DOHH2 (cell line): Measurements from ENCODE around the gene LRRC4B.

Source experiments
- H3F3A ChIP-seq: fragments of 200-600 bp; sonication (generic), shearing (Covaris generic); 2 replicates; pipeline ENCODE4 v1.6.0; 2016; ENCODE audit warnings: antibody characterized with exemption, mild to moderate bottlenecking; ENCODE audit not compliant: control insufficient read depth, insufficient read depth
- H3K27ac ChIP-seq: fragments of 200-600 bp; sonication (generic); 2 replicates; pipeline ENCODE4 v1.5.1; 2014; ENCODE audit warnings: low read depth, mild to moderate bottlenecking, low read length, moderate library complexity
- H3K27me3 ChIP-seq: fragments of 200-600 bp; sonication (generic); 2 replicates; pipeline ENCODE4 v1.6.1; 2014; ENCODE audit warnings: mild to moderate bottlenecking, low read length, mixed read lengths; ENCODE audit not compliant: control insufficient read depth
- H3K36me3 ChIP-seq: fragments of 200-600 bp; sonication (generic); 2 replicates; pipeline ENCODE4 v1.6.1; 2014; ENCODE audit warnings: mild to moderate bottlenecking, low read length, moderate library complexity, mixed read lengths; ENCODE audit not compliant: control insufficient read depth
- H3K4me1 ChIP-seq: fragments of 200-600 bp; sonication (generic); 2 replicates; pipeline ENCODE4 v1.6.1; 2014; ENCODE audit warnings: mild to moderate bottlenecking, low read length, mixed read lengths; ENCODE audit not compliant: control insufficient read depth
- H3K4me2 ChIP-seq: fragments of 200-600 bp; sonication (generic); 2 replicates; pipeline ENCODE4 v1.6.0; 2014; ENCODE audit warnings: mild to moderate bottlenecking, low read length, moderate library complexity
- H3K4me3 ChIP-seq: fragments of 200-600 bp; sonication (generic); 2 replicates; pipeline ENCODE4 v1.5.1; 2014; ENCODE audit warnings: mild to moderate bottlenecking, low read length, mixed read lengths
- H3K79me2 ChIP-seq: fragments of 200-600 bp; sonication (generic); 2 replicates; pipeline ENCODE4 v1.6.1; 2014; ENCODE audit warnings: mild to moderate bottlenecking, low read length, mixed read lengths; ENCODE audit not compliant: control insufficient read depth
- H3K9me2 ChIP-seq: fragments of 200-600 bp; sonication (generic); replicated peaks from 2 replicates; pipeline ENCODE4 v1.6.1; 2014; ENCODE audit warnings: mild to moderate bottlenecking, low read length, mixed read lengths; ENCODE audit not compliant: control insufficient read depth
- H3K9me3 ChIP-seq: fragments of 200-600 bp; sonication (generic); 2 replicates; pipeline ENCODE4 v1.6.1; 2014; ENCODE audit warnings: antibody characterized with exemption, low read length, mixed read lengths; ENCODE audit not compliant: control insufficient read depth, insufficient read depth
- H4K20me1 ChIP-seq: fragments of 200-600 bp; sonication (generic); 2 replicates; pipeline ENCODE4 v1.6.0; 2014; ENCODE audit warnings: low read depth, mild to moderate bottlenecking, antibody characterized with exemption, low read length, moderate library complexity; ENCODE audit not compliant: control insufficient read depth, insufficient read depth
- EZH2phosphoT487 ChIP-seq: fragments of 200-600 bp; sonication (generic); IDR thresholded peaks from 2 replicates; pipeline ENCODE4 v1.6.1; 2017; ENCODE audit warnings: borderline replicate concordance, mild to moderate bottlenecking, antibody characterized with exemption, low read length, moderate library complexity, mixed read lengths
- TF ChIP-seq, protein P1 (sequence below): fragments of 200-600 bp; sonication (generic); IDR thresholded peaks from one replicate; pipeline ENCODE4 v1.5.1; 2014; ENCODE audit warnings: antibody characterized with exemption, mild to moderate bottlenecking, low read depth, low read length; ENCODE audit not compliant: poor library complexity, severe bottlenecking

Gene LRRC4B

DNA sequence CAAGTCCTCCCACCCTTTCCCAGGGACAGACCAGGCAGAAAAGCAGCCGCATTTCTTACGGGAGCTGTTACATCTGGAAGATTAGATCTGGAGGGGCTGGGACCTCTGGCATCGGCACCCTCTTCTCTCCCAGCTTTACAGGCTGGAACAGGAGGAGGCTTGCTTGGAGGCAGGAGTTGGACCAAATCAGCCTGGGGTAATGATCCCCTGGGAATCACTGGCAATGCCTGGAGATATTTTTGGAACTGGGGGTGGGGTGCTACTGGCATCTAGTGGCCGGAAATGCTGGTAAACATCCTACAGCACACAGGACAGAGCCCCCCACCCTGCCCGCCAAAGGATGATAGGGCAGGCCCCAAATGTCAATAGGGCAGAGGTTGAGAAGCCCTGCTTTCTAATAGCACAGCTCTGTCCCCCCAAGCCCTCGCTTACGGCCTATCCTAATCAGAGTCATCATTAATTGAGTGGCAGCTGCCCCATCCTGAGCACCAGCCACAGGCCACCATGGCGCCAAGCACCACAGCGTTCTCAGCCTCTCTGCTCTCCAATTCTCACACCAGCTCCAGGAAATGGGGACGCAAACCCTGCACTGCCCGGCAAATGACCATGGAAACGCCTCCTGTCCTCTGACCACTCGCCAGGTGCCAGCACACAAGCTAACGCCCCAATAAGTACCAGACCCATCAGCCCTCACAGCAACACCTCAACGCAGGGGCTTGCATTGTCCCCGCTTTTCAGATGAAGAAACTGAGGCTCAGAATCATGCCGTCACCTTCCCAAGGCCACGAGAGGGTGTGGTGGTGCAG lies 20.6 kb downstream of the LRRC4B start:
- Histone ChIP-seq H3K4me1 (no peaks in the 10 kb centered on the region), H3F3A (no peaks in the 10 kb centered on the region), H3K9me3 (no peaks in the 10 kb centered on the region), H3K4me2 (no peak overlapping the region), H3K36me3 (no peaks in the 10 kb centered on the region), H3K79me2 (no peaks in the 10 kb centered on the region), H4K20me1 (no peaks in the 10 kb centered on the region), H3K9me2 (no peaks in the 10 kb centered on the region), H3K27me3 (no peaks in the 10 kb centered on the region), H3K4me3 (no peak overlapping the region), H3K27ac (no peak overlapping the region)
- TF ChIP-seq, protein P1, sequence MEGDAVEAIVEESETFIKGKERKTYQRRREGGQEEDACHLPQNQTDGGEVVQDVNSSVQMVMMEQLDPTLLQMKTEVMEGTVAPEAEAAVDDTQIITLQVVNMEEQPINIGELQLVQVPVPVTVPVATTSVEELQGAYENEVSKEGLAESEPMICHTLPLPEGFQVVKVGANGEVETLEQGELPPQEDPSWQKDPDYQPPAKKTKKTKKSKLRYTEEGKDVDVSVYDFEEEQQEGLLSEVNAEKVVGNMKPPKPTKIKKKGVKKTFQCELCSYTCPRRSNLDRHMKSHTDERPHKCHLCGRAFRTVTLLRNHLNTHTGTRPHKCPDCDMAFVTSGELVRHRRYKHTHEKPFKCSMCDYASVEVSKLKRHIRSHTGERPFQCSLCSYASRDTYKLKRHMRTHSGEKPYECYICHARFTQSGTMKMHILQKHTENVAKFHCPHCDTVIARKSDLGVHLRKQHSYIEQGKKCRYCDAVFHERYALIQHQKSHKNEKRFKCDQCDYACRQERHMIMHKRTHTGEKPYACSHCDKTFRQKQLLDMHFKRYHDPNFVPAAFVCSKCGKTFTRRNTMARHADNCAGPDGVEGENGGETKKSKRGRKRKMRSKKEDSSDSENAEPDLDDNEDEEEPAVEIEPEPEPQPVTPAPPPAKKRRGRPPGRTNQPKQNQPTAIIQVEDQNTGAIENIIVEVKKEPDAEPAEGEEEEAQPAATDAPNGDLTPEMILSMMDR = no peak
- no peak for TF ChIP-seq EZH2phosphoT487

DNA sequence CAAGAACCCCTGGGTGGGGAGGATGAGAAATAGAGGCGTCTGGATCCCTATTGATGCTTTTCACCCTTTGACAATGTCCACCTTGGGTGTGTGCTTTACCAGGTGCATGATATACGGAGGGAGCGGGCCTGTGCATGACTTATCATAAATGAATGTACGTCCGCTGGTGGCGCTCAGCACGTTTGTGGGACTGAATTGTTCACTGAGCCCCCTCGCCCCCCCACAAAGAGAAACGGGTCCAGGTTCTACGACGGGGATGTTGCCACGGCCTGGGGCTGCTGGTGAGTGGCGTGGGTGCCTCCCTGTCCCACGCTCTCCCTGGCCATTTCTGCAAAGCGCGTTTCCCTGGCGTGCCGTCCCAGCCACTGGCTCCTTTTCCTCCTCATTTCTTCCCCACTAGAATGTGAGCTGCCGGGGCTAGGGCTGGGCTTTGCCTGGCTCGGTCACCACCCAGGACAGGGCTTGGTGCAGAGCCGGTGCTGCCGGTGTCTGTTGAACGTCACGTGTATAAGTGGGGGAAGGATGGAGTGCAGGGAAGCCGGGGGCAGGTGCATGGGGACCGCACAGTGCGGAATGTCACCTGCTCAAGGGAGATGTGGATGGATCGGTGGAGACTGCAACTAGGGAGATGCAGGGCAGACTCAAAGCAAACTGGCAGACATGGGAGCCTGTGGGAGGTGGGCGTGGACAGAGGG lies 21.6 kb downstream of the LRRC4B start:
- Histone ChIP-seq H3K27me3 (no peaks in the 10 kb centered on the region), H3K79me2 (no peaks in the 10 kb centered on the region), H3K4me1 (no peaks in the 10 kb centered on the region), H3K9me3 (no peaks in the 10 kb centered on the region), H4K20me1 (no peaks in the 10 kb centered on the region), H3F3A (no peaks in the 10 kb centered on the region), H3K36me3 (no peaks in the 10 kb centered on the region), H3K4me3 (no peak overlapping the region), H3K9me2 (no peaks in the 10 kb centered on the region), H3K4me2 (no peak overlapping the region), H3K27ac (no peak overlapping the region)
- TF ChIP-seq, protein P1 = no peak
- no peak for TF ChIP-seq EZH2phosphoT487

DNA sequence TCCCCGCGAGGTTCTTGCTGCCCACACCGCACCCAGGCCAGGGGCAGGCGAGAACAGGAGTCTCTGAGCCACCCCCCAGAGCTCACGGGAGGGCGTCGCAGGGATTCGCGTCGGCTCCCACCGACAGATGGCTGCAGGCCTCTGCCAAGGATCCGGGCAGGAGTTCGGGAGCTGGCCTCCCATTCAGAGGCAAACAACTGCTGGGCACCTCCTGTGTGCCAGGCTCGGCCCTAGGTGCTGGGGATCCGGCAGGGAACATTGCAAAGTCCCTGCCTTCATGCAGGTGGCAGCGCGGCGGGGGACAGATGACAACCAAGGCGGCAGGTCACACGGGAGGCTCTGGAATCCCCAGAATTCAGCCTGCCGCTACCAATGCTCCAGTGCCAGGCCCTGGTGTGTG lies 25.3 kb downstream of the LRRC4B start:
- Histone ChIP-seq H4K20me1 (no peaks in the 10 kb centered on the region), H3K27ac (no peak overlapping the region), H3K79me2 (no peaks in the 10 kb centered on the region), H3K4me3 (no peak overlapping the region), H3K9me2 (no peaks in the 10 kb centered on the region), H3K4me2 (no peak overlapping the region), H3K27me3 (no peaks in the 10 kb centered on the region), H3K4me1 (no peaks in the 10 kb centered on the region), H3K36me3 (no peaks in the 10 kb centered on the region), H3K9me3 (no peaks in the 10 kb centered on the region), H3F3A (no peaks in the 10 kb centered on the region)
- TF ChIP-seq EZH2phosphoT487 = no peak
- TF ChIP-seq, protein P1 = no peak
